Thoracic aorta endothelial cell (primary cell): Measurements from ENCODE around the gene ROR2. TPM values are rescaled to one million over a fixed set of nuclear protein-coding genes. Genes with fewer than 3 reads are reported as not detected.

Experiments used
- small RNA-seq: library from RNA; depleted of rRNA; stranded (forward); fragments of <200 nt; gene quantifications from one replicate; pipeline ENCODE3, GENCODE V24; 2012
- total RNA-seq: library from RNA; depleted of rRNA; stranded (reverse); fragments of >200 nt; gene quantifications from 2 replicates; pipeline ENCODE4 v1.2.3, GENCODE V29; 2012

Gene ROR2
- total RNA-seq: not detected in 2 replicates

DNA sequence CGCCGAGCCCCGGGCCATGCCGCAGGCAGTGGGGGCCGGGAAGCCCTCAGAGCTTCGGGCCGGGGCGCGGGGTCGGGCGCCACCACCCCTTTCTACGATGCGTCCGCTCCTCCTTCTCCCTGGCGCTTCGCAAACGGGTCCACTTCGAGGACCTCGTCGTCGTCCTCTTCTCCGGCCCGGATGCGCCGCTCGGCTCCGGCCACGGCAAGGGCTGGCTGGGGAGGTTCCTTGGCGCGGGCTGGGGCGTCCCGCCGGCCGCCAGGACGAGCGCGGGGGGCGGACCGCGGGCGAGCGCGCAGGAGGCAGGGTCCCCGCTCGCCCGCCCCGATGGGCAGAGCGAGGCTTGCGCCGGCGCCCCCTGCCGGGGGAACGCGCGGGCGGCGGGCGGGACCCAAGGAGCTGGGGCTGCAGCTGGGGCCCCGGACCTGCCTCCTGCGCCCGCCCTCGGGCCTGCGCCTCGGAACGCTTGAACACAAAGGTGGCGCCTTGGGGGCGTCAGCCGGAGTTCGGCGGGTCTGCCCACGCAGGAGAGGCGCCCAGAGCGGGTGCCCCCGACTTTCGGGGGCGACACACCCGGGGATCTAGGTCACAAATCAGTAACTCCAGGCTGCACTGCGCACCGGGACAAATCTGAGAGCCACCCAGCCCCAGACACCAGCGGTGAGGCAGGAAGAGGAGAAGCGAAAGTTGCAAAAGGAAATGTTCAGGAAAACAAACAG, at the start of gene ROR2:
Gene ROR2 (minus strand): TSS at position 283 of the 719 bp plus-strand sequence.

Small RNAs within 50 kb of the gene (small RNA-seq; reads per million reads assigned to genes)
- not detected for gene MIR3910-1

Other genes with a start within 250 kb of the ROR2 start
- 132 and 133 TPM in 2 replicates for gene SPTLC1, start 165.2 kb upstream of the ROR2 start, total RNA-seq